ENCODE measurements around the gene PEX11B. TPM values are rescaled to one million over a fixed set of nuclear protein-coding genes. Genes with fewer than 3 reads are reported as not detected.

PEX11B gene
- polyA plus RNA-seq, 6 donors from 2014 or later: 37.9 to 50.8 (median 49.6) TPM

GRCh38 chr1:145863282-145864018 lies 55.1 kb downstream of the PEX11B start:
- Mint-ChIP-seq H3K27ac (no peak overlapping the region), H3K4me3 (peak overlapping the region in 1 of 8 donors; percentile 2), H3K4me1 (peaks cover 3 to 17% (median 12%) of the 10 kb centered on the region in 3 donors), H3K36me3 (no peaks in the 10 kb centered on the region), H3K9me3 (no peaks in the 10 kb centered on the region), H3K27me3 (peaks cover 7 to 35% (median 12%) of the 10 kb centered on the region in 3 donors)
- no peak for DNase-seq
- no peak for ATAC-seq (ENCODE audit: low read depth in 2 of 2)

Other genes with a start within 250 kb of the PEX11B start
- under 1 TPM in 4 of 6 donors, not detected in 2; 0.17 to 0.41 (median 0.25) TPM for gene PDZK1, start 211.3 kb downstream of the PEX11B start, polyA plus RNA-seq (ENCODE audit: low read depth in 6 of 6)
- gene CD160, start 199.2 kb downstream of the PEX11B start, polyA plus RNA-seq (ENCODE audit: low read depth in 6 of 6): under 1 TPM in 5 of 6 donors, not detected in 1; 0.24 to 0.86 (median 0.51) TPM
- 1 to 10 TPM; 4.0 to 6.8 (median 4.6) TPM for gene RNF115, start 94.6 kb downstream of the PEX11B start, polyA plus RNA-seq (ENCODE audit: low read depth in 6 of 6)
- gene POLR3C, start 94.5 kb downstream of the PEX11B start, polyA plus RNA-seq (ENCODE audit: low read depth in 6 of 6): 100 to 1,000 TPM in 1 of 6 donors, 10 to 100 TPM in 5; 47.6 to 114 (median 63.3) TPM
- gene NUDT17, start 73.1 kb downstream of the PEX11B start, polyA plus RNA-seq (ENCODE audit: low read depth in 6 of 6): 1 to 10 TPM in 5 of 6 donors, under 1 TPM in 1; 0.26 to 5.9 (median 2.9) TPM
- 10 to 100 TPM in 3 of 6 donors, 1 to 10 TPM in 3; 9.2 to 17.0 (median 10.9) TPM for gene PIAS3, start 59.6 kb downstream of the PEX11B start, polyA plus RNA-seq (ENCODE audit: low read depth in 6 of 6)
- gene ANKRD35, start 32.9 kb downstream of the PEX11B start, polyA plus RNA-seq (ENCODE audit: low read depth in 6 of 6): not detected
- gene ITGA10, start 8.7 kb downstream of the PEX11B start, polyA plus RNA-seq (ENCODE audit: low read depth in 6 of 6): under 1 TPM in 1 of 6 donors, not detected in 5; 0.20 TPM
- gene RBM8A, start 8.8 kb upstream of the PEX11B start, polyA plus RNA-seq (ENCODE audit: low read depth in 6 of 6): 100 to 1,000 TPM; 140 to 220 (median 158) TPM
- 10 to 100 TPM; 10.6 to 14.2 (median 12.7) TPM for gene LIX1L, start 39.3 kb upstream of the PEX11B start, polyA plus RNA-seq (ENCODE audit: low read depth in 6 of 6)
- under 1 TPM in 2 of 6 donors, not detected in 4; 0.15 to 0.27 TPM for gene ANKRD34A, start 45.9 kb upstream of the PEX11B start, polyA plus RNA-seq (ENCODE audit: low read depth in 6 of 6)
- gene POLR3GL, start 46.0 kb upstream of the PEX11B start, polyA plus RNA-seq (ENCODE audit: low read depth in 6 of 6): 100 to 1,000 TPM in 1 of 6 donors, 10 to 100 TPM in 5; 79.5 to 202 (median 91.7) TPM
- gene TXNIP, start 77.9 kb upstream of the PEX11B start, polyA plus RNA-seq (ENCODE audit: low read depth in 6 of 6): 1,000 to 10,000 TPM; 2,524 to 6,933 (median 5,735) TPM
- not detected for gene HJV, start 103.0 kb upstream of the PEX11B start, polyA plus RNA-seq (ENCODE audit: low read depth in 6 of 6)
- under 1 TPM; 0.20 to 0.62 (median 0.23) TPM for gene NBPF10, start 226.1 kb upstream of the PEX11B start, polyA plus RNA-seq (ENCODE audit: low read depth in 6 of 6)

Measured in naive B cell (primary cell).